ENCODE data around the gene MTERF2.

DNA sequence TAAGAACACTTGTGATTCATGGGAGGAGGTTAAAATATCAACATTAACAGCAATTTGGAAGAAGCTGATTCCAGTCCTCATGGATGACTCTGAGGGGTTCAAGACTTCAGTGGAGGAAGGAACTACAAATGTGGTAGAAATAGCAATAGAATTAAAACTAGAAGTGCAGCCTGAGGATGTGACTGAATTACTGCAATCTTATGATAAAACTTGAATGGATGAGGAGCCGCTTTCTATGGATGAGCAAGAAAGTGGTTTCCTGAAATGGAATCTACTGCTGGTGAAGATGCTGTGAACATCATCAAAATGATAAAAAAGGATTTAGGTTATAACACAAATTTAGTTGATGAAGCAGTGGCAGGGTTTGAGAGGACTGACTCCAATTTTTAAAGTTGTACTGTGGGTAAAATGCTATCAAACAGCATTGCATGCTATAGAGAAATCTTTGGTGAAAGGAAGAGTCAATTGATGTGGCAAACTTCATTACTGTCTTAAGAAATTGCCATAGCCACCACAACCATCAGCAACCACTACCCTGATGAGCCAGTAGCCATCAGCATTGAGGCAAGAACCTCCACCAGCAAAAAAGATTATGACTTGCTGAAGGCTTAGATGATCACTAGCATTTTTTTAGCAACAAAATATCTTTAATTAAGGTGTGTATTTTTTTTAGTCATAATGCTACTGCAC is 25.9 kb upstream of the MTERF2 start:
- TF ChIP-seq, protein P1, sequence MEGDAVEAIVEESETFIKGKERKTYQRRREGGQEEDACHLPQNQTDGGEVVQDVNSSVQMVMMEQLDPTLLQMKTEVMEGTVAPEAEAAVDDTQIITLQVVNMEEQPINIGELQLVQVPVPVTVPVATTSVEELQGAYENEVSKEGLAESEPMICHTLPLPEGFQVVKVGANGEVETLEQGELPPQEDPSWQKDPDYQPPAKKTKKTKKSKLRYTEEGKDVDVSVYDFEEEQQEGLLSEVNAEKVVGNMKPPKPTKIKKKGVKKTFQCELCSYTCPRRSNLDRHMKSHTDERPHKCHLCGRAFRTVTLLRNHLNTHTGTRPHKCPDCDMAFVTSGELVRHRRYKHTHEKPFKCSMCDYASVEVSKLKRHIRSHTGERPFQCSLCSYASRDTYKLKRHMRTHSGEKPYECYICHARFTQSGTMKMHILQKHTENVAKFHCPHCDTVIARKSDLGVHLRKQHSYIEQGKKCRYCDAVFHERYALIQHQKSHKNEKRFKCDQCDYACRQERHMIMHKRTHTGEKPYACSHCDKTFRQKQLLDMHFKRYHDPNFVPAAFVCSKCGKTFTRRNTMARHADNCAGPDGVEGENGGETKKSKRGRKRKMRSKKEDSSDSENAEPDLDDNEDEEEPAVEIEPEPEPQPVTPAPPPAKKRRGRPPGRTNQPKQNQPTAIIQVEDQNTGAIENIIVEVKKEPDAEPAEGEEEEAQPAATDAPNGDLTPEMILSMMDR (IDR thresholded peaks at IDR 0.05 in 4 of 5, conservative IDR thresholded peaks at IDR 0.05 in 1 of 5) = no peak
- TF ChIP-seq POLR2A (IDR thresholded peaks at IDR 0.05) = no peak
